ENCODE measurements around the gene RPA3. TPM values are rescaled to one million over a fixed set of nuclear protein-coding genes. Genes with fewer than 3 reads are reported as not detected.
A peak's percentile ranks its signal among the peaks of the same experiment; 100 is the strongest.

Gene RPA3
- polyA plus RNA-seq, 1 experiment: 9.2 TPM

DNA sequence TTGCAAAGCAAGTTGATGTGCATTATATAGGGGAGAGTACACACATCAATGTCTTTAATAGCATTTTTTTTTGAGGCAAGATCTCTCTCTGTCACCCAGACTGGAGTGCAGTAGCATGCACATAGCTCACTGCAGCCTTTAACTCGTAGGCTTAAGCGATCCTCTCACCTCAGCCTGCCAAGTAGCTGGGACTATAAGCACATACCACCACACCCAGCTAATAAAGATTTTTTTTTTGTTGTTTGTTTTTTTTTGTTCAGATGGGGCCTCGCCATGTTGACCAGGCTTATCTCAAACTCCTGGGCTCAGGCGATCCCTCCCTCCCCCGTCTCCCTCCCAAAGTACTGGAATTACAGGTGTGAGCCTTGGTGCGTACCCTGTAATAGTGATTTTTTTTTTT, 76.3 kb downstream of the RPA3 start:
- POLR2A ChIA-PET: no interaction called here
- CTCF ChIA-PET: interaction anchor here (0.6 to 1.2 kb wide), 5 partner anchors 32 to 216 kb away, joined by 3 to 4 read pairs (median 3); no protein-coding TSS in a partner anchor
- Histone ChIP-seq H3K36me3 (ENCODE audit: control insufficient read depth, insufficient read depth, low read length) (no peaks in the 10 kb centered on the region), H3K27me3 (ENCODE audit: control insufficient read depth, insufficient read depth, low read length) (no peaks in the 10 kb centered on the region), H3K4me3 (ENCODE audit: low read depth, low read length) (no peak overlapping the region)
- TF ChIP-seq, protein P1, sequence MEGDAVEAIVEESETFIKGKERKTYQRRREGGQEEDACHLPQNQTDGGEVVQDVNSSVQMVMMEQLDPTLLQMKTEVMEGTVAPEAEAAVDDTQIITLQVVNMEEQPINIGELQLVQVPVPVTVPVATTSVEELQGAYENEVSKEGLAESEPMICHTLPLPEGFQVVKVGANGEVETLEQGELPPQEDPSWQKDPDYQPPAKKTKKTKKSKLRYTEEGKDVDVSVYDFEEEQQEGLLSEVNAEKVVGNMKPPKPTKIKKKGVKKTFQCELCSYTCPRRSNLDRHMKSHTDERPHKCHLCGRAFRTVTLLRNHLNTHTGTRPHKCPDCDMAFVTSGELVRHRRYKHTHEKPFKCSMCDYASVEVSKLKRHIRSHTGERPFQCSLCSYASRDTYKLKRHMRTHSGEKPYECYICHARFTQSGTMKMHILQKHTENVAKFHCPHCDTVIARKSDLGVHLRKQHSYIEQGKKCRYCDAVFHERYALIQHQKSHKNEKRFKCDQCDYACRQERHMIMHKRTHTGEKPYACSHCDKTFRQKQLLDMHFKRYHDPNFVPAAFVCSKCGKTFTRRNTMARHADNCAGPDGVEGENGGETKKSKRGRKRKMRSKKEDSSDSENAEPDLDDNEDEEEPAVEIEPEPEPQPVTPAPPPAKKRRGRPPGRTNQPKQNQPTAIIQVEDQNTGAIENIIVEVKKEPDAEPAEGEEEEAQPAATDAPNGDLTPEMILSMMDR (IDR thresholded peaks at IDR 0.05; ENCODE audit: insufficient read depth, low read depth, low read length): no peak
- DNase-seq (ENCODE audit: low read depth): no peak

DNA sequence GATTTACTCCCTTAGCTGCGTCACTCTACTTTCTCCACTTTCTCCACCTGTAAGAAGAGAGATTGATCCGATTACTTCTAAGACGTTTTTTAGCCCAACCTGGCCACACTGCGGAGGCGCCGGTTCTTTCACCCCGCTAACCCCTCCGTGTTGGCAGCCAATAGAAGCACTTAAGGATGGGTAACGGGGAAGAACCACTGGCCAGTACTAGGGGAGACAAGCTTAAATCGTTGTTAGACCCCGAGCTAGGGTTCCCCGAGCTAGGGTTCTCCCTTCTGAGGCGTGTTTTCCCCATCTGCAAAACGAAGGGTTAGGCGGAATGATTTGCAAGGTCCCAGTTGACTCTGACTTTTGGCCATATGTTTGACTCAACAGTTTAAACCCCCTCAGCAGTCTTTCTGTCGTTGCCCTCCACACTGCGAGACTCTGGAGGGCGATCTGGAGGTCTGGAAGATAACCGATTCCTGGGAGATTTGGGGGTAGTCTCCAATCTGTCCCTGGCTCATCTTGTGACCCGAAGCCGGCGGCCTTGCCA, 77.2 kb downstream of the RPA3 start:
- TF ChIP-seq, protein P1 (IDR thresholded peaks at IDR 0.05; ENCODE audit: insufficient read depth, low read depth, low read length): no peak
- H3K27me3 ChIP-seq (ENCODE audit: control insufficient read depth, insufficient read depth, low read length): no peaks in the 10 kb centered on the region
- ChIA-PET CTCF (interaction anchor here (0.6 to 0.8 kb wide), 2 partner anchors 121 to 215 kb away, joined by 3 read pairs; no protein-coding TSS in a partner anchor), POLR2A (no interaction called here)
- DNase-seq (ENCODE audit: low read depth): no peak
- peak overlapping the region; percentile 80 for H3K4me3 ChIP-seq (ENCODE audit: low read depth, low read length)
- H3K36me3 ChIP-seq (ENCODE audit: control insufficient read depth, insufficient read depth, low read length): no peaks in the 10 kb centered on the region

DNA sequence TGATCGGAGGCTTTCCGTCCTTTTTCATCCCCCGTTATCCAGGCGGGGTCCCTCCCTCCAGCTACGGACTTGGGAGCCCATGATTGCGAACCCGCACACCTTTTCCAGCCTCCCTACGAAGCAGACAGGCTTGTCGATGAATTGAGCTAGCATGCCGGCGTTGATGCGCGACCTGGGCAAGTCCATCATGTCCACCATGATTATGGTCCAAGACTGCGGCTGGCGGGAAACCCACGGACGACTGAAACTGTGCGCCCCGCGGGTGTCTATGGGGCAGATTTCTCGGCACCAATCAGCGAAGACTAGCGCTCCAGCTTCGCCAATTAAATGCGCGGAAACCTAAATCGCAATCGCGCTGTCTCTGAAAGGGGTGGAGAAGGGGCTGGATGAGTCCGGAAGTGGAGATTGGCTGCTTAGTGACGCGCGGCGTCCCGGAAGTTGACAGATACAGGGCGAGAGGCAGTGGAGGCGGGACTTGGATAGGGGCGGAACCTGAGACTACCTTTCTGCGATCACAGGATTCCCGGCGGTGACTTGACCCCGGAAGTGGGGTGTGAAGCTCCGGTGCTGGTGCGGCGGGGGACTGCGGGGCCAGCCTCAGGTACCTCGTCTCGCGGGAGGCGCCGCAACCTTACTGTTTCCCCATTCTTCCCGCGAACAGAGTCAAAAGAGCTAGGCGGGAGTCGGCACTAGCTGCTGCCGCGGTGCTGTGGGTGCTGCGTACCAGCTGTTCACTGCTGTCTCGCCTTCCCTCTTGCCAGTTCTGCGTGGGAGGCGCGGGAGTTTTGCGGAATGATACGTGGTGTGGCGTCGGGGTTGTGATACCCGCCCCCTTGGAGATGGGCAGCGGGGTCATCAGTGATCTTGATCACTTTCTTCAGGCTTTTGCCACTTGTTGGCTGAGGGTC, 77.9 kb downstream of the RPA3 start, which contains the start of gene UMAD1:
TSS of gene UMAD1 (plus strand) at position 532 of the 908 bp plus-strand sequence. CDS start 32,620 bp downstream, outside the sequence.
- TF ChIP-seq, protein P1 (IDR thresholded peaks at IDR 0.05; ENCODE audit: insufficient read depth, low read depth, low read length): no peak
- H3K27me3 ChIP-seq (ENCODE audit: control insufficient read depth, insufficient read depth, low read length): no peaks in the 10 kb centered on the region
- peak within 1 kb of the TSS; percentile 80 for H3K4me3 ChIP-seq (ENCODE audit: low read depth, low read length)
- POLR2A ChIA-PET: interaction anchor here (0.5 to 0.6 kb wide), 2 partner anchors 46 to 132 kb away, joined by 3 to 4 read pairs; no protein-coding TSS in a partner anchor
- H3K36me3 ChIP-seq (ENCODE audit: control insufficient read depth, insufficient read depth, low read length): no peaks in the 10 kb centered on the region
- DNase-seq (ENCODE audit: low read depth): peak; percentile 97
- CTCF ChIA-PET: no interaction called here

DNA sequence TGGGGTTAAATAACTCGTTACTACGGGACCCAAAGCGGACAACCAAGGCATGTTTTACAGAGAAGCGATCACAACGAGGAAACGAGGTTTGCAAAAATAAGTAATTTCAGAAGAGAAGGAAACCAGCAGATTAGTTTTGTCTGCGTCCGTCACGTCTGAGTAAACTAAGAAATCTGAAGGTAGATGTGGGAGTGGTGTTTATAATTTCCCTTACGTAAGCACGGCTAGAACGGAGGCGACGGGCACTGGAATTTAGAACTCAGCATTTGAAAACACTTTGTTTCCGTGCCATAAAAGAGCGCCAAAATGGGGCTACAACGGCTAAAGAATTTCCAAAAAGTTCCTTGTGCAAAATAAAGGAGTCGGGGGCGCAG, 78.6 kb downstream of the RPA3 start:
- DNase-seq (ENCODE audit: low read depth): no peak
- CTCF ChIA-PET: no interaction called here

More for the DNA sequence above, 78.6 kb downstream of the RPA3 start:
- POLR2A ChIA-PET: interaction anchor here (0.6 kb wide), 1 partner anchor 45 kb away, joined by 4 read pairs; no protein-coding TSS in a partner anchor
- Histone ChIP-seq H3K27me3 (ENCODE audit: control insufficient read depth, insufficient read depth, low read length) (no peaks in the 10 kb centered on the region), H3K4me3 (ENCODE audit: low read depth, low read length) (peak overlapping the region; percentile 55), H3K36me3 (ENCODE audit: control insufficient read depth, insufficient read depth, low read length) (no peaks in the 10 kb centered on the region)
- TF ChIP-seq, protein P1 (IDR thresholded peaks at IDR 0.05; ENCODE audit: insufficient read depth, low read depth, low read length): no peak

Measured in BJ (cell line).